ENCODE data around the gene ERCC4.

The ERCC4 gene

DNA sequence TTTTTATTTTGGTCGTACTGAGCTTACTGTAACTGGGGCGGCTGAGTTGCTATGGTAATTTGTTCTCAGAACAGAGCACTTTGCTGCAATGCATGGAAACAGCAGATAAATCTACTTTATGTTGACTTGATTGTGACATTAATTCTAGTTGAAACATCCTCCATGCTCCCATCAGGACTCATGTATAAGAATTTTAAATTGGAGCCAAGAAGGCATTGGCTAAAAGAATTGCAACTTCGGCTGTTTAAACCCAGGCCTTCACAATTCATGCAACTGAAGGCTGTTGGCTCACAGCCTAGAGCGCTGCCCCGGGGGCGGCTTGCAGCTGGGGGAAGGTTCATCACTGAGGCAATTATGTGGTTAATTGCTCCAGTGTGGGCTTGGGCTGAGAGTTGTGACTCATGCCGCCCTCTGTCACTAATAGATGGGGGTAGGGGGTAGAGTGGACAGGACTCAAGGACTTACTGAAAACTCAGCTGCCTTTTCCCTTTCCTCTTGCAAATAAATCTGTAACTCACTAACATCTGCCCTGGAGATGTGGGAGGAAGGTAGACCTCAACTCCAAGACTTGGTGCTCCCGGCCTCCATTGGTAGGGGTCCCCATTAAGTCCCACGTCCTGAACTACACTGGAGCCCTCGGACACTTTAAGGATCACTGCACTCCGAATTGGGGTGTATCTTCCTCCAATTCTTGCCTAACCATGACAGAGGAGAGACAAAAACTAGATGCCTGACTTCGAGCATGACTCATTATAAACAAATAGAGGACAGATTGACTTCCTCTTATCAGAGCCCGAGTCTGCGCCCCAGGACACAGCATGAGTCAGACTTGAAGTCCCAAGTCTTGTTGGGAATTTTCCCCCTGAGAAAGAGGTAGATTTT lies 37.5 kb downstream of the ERCC4 start (continued):
- no peak for TF ChIP-seq ZNF112 (tag by site-specific recombination; IDR thresholded peaks at IDR 0.05)
- TF ChIP-seq ZNF354C (tag by site-specific recombination; IDR thresholded peaks at IDR 0.05; ENCODE audit: borderline replicate concordance, low read depth): no peak
- TF ChIP-seq KLF1 (tag by site-specific recombination; IDR thresholded peaks at IDR 0.05): peak; percentile 56
- TF ChIP-seq ZNF544 (tag by site-specific recombination; IDR thresholded peaks at IDR 0.05): no peak
- no peak for TF ChIP-seq ZBTB7A (tag by site-specific recombination; IDR thresholded peaks at IDR 0.05; ENCODE audit: low read depth)
- TF ChIP-seq, protein P1, sequence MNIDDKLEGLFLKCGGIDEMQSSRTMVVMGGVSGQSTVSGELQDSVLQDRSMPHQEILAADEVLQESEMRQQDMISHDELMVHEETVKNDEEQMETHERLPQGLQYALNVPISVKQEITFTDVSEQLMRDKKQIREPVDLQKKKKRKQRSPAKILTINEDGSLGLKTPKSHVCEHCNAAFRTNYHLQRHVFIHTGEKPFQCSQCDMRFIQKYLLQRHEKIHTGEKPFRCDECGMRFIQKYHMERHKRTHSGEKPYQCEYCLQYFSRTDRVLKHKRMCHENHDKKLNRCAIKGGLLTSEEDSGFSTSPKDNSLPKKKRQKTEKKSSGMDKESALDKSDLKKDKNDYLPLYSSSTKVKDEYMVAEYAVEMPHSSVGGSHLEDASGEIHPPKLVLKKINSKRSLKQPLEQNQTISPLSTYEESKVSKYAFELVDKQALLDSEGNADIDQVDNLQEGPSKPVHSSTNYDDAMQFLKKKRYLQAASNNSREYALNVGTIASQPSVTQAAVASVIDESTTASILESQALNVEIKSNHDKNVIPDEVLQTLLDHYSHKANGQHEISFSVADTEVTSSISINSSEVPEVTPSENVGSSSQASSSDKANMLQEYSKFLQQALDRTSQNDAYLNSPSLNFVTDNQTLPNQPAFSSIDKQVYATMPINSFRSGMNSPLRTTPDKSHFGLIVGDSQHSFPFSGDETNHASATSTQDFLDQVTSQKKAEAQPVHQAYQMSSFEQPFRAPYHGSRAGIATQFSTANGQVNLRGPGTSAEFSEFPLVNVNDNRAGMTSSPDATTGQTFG (tag by site-specific recombination; IDR thresholded peaks at IDR 0.05; ENCODE audit: borderline replicate concordance): no peak
- TF ChIP-seq ZNF121 (tag by site-specific recombination; IDR thresholded peaks at IDR 0.05): no peak
- no peak for TF ChIP-seq ZNF19 (tag by site-specific recombination; IDR thresholded peaks at IDR 0.05; ENCODE audit: low read depth)
- TF ChIP-seq ZBTB48 (tag by site-specific recombination; IDR thresholded peaks at IDR 0.05): peak; percentile 22; the same call in 1 of the 2 replicates
- TF ChIP-seq ZNF146 (tag by site-specific recombination; IDR thresholded peaks at IDR 0.05): no peak
- TF ChIP-seq, protein P2, sequence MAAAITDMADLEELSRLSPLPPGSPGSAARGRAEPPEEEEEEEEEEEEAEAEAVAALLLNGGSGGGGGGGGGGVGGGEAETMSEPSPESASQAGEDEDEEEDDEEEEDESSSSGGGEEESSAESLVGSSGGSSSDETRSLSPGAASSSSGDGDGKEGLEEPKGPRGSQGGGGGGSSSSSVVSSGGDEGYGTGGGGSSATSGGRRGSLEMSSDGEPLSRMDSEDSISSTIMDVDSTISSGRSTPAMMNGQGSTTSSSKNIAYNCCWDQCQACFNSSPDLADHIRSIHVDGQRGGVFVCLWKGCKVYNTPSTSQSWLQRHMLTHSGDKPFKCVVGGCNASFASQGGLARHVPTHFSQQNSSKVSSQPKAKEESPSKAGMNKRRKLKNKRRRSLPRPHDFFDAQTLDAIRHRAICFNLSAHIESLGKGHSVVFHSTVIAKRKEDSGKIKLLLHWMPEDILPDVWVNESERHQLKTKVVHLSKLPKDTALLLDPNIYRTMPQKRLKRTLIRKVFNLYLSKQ (tag by site-specific recombination; IDR thresholded peaks at IDR 0.05; ENCODE audit: borderline replicate concordance): no peak
- TF ChIP-seq ZFHX2 (tag by site-specific recombination; conservative IDR thresholded peaks at IDR 0.05): peak; percentile 98
- TF ChIP-seq ZNF549 (tag by site-specific recombination; IDR thresholded peaks at IDR 0.05): no peak
- no peak for TF ChIP-seq ZNF16 (tag by site-specific recombination; IDR thresholded peaks at IDR 0.05; ENCODE audit: low read depth)
- no peak for TF ChIP-seq SALL2 (tag by site-specific recombination; IDR thresholded peaks at IDR 0.05; ENCODE audit: borderline replicate concordance)
- peak; percentile 54 for TF ChIP-seq ZBTB20 (tag by site-specific recombination; IDR thresholded peaks at IDR 0.05)
- TF ChIP-seq ZNF561 (tag by site-specific recombination; IDR thresholded peaks at IDR 0.05; ENCODE audit: borderline replicate concordance): no peak
- TF ChIP-seq ZNF24 (tag by site-specific recombination; IDR thresholded peaks at IDR 0.05): peak; percentile 72; the same call in 1 of the 2 replicates
- no peak for TF ChIP-seq ZNF311 (tag by site-specific recombination; IDR thresholded peaks at IDR 0.05; ENCODE audit: borderline replicate concordance)
- TF ChIP-seq ZNF629 (tag by site-specific recombination; IDR thresholded peaks at IDR 0.05): peak; percentile 92
- no peak for TF ChIP-seq ZNF514 (tag by site-specific recombination; IDR thresholded peaks at IDR 0.05)
- no peak for TF ChIP-seq ZNF624 (tag by site-specific recombination; IDR thresholded peaks at IDR 0.05)
- TF ChIP-seq, protein P3, sequence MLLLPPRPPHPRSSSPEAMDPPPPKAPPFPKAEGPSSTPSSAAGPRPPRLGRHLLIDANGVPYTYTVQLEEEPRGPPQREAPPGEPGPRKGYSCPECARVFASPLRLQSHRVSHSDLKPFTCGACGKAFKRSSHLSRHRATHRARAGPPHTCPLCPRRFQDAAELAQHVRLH (tag by site-specific recombination; IDR thresholded peaks at IDR 0.05): 0 out of 2 replicates have a peak, but pooled peaks have one; percentile 60
- TF ChIP-seq ZNF677 (tag by site-specific recombination; IDR thresholded peaks at IDR 0.05): no peak
- TF ChIP-seq, protein P4, sequence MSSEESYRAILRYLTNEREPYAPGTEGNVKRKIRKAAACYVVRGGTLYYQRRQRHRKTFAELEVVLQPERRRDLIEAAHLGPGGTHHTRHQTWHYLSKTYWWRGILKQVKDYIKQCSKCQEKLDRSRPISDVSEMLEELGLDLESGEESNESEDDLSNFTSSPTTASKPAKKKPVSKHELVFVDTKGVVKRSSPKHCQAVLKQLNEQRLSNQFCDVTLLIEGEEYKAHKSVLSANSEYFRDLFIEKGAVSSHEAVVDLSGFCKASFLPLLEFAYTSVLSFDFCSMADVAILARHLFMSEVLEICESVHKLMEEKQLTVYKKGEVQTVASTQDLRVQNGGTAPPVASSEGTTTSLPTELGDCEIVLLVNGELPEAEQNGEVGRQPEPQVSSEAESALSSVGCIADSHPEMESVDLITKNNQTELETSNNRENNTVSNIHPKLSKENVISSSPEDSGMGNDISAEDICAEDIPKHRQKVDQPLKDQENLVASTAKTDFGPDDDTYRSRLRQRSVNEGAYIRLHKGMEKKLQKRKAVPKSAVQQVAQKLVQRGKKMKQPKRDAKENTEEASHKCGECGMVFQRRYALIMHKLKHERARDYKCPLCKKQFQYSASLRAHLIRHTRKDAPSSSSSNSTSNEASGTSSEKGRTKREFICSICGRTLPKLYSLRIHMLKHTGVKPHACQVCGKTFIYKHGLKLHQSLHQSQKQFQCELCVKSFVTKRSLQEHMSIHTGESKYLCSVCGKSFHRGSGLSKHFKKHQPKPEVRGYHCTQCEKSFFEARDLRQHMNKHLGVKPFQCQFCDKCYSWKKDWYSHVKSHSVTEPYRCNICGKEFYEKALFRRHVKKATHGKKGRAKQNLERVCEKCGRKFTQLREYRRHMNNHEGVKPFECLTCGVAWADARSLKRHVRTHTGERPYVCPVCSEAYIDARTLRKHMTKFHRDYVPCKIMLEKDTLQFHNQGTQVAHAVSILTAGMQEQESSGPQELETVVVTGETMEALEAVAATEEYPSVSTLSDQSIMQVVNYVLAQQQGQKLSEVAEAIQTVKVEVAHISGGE (tag by site-specific recombination; conservative IDR thresholded peaks at IDR 0.05; ENCODE audit: low read depth): no peak
- TF ChIP-seq, protein P5, sequence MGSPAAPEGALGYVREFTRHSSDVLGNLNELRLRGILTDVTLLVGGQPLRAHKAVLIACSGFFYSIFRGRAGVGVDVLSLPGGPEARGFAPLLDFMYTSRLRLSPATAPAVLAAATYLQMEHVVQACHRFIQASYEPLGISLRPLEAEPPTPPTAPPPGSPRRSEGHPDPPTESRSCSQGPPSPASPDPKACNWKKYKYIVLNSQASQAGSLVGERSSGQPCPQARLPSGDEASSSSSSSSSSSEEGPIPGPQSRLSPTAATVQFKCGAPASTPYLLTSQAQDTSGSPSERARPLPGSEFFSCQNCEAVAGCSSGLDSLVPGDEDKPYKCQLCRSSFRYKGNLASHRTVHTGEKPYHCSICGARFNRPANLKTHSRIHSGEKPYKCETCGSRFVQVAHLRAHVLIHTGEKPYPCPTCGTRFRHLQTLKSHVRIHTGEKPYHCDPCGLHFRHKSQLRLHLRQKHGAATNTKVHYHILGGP (tag by site-specific recombination; IDR thresholded peaks at IDR 0.05): no peak
- TF ChIP-seq ZNF664 (tag by site-specific recombination; IDR thresholded peaks at IDR 0.05): no peak
- TF ChIP-seq ZNF155 (tag by site-specific recombination; IDR thresholded peaks at IDR 0.05): no peak
- TF ChIP-seq KLF9 (tag by site-specific recombination; IDR thresholded peaks at IDR 0.05; ENCODE audit: low read depth): no peak
- peak; percentile 47; the same call in 1 of the 2 replicates for TF ChIP-seq ZNF184 (tag by site-specific recombination; IDR thresholded peaks at IDR 0.05)
- peak; percentile 84 for TF ChIP-seq ZNF843 (tag by site-specific recombination; IDR thresholded peaks at IDR 0.05)
- no peak for TF ChIP-seq ZNF473 (tag by site-specific recombination; IDR thresholded peaks at IDR 0.05)
